A673 (cell line): ENCODE results near the gene CAMK1D.

ENCODE experiments used
- EZH2 ChIP-seq: fragments of 200-600 bp; sonication (generic); IDR thresholded peaks from 2 replicates; pipeline ENCODE4 v1.6.1; 2017; ENCODE audit warnings: borderline replicate concordance, low read depth, mild to moderate bottlenecking, mixed read lengths, antibody characterized with exemption, low read length; ENCODE audit not compliant: poor library complexity, severe bottlenecking
- TF ChIP-seq, protein P1 (sequence below): fragments of 300-800, 200-600 bp; sonication (generic); conservative IDR thresholded peaks from 2 replicates; pipeline ENCODE4 v1.5.1; 2017; ENCODE audit warnings: low read depth, mild to moderate bottlenecking, antibody characterized with exemption, low read length, moderate library complexity, mixed read lengths

GRCh38 chr10:12406764-12407400 is 57.5 kb downstream of the CAMK1D start:
- TF ChIP-seq, protein P1, sequence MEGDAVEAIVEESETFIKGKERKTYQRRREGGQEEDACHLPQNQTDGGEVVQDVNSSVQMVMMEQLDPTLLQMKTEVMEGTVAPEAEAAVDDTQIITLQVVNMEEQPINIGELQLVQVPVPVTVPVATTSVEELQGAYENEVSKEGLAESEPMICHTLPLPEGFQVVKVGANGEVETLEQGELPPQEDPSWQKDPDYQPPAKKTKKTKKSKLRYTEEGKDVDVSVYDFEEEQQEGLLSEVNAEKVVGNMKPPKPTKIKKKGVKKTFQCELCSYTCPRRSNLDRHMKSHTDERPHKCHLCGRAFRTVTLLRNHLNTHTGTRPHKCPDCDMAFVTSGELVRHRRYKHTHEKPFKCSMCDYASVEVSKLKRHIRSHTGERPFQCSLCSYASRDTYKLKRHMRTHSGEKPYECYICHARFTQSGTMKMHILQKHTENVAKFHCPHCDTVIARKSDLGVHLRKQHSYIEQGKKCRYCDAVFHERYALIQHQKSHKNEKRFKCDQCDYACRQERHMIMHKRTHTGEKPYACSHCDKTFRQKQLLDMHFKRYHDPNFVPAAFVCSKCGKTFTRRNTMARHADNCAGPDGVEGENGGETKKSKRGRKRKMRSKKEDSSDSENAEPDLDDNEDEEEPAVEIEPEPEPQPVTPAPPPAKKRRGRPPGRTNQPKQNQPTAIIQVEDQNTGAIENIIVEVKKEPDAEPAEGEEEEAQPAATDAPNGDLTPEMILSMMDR, result no peak
- no peak for TF ChIP-seq EZH2
